PC-3 (cell line): ENCODE data around the gene SLC22A4.

ENCODE experiments used
- CTCF ChIP-seq: fragments of 300-600 bp; sonication (generic); conservative IDR thresholded peaks from 2 replicates; pipeline ENCODE4 v1.5.1; 2017; ENCODE audit warnings: antibody characterized with exemption, low read depth, mild to moderate bottlenecking, low read length
- EZH2 ChIP-seq: fragments of 300-600 bp; sonication (generic); IDR thresholded peaks from one replicate; pipeline ENCODE4 v1.6.1; 2017; ENCODE audit warnings: antibody characterized with exemption, mild to moderate bottlenecking, low read length; ENCODE audit not compliant: unreplicated experiment

GRCh38 chr5:132300577-132301343 is 6.6 kb downstream of the SLC22A4 start:
- no peak for TF ChIP-seq CTCF
- TF ChIP-seq EZH2 = no peak
